Lower leg skin (tissue), 3 donors: Measurements from ENCODE around the gene CILP.

ENCODE experiments used
- CTCF ChIP-seq, 3 donors: fragments of 450-650 bp; IDR thresholded peaks; one replicate each; pipeline ENCODE4 v1.5.1; 2016; ENCODE audit warnings: antibody characterized with exemption in 3 of 3, mild to moderate bottlenecking in 3 of 3, moderate library complexity in 2 of 3
- POLR2A ChIP-seq, 2 donors: fragments of 450-650 bp; IDR thresholded peaks; one replicate each; pipeline ENCODE4 v1.6.1; 2016 to 2017; ENCODE audit warnings: antibody characterized with exemption in 2 of 2, mild to moderate bottlenecking in 1 of 2, moderate library complexity in 1 of 2

GRCh38 chr15:65246026-65246714, 34.9 kb upstream of the CILP start:
- TF ChIP-seq CTCF (IDR thresholded peaks at IDR 0.05) = no peak
- TF ChIP-seq POLR2A (IDR thresholded peaks at IDR 0.05) = no peak
